Stimulated activated CD8-positive, alpha-beta memory T cell treated with anti-CD3 and anti-CD28 coated beads, Interleukin-12 subunit alpha, Interleukin-12 subunit beta, amount 100 ng/mL, for 24 hours (primary cell): ENCODE data around the gene PTBP1.

Source experiments
- DNase-seq: peaks from one replicate; pipeline ENCODE4 v3.0.0-alpha.2; 2020; ENCODE audit errors: extremely low read depth

The PTBP1 gene

DNA sequence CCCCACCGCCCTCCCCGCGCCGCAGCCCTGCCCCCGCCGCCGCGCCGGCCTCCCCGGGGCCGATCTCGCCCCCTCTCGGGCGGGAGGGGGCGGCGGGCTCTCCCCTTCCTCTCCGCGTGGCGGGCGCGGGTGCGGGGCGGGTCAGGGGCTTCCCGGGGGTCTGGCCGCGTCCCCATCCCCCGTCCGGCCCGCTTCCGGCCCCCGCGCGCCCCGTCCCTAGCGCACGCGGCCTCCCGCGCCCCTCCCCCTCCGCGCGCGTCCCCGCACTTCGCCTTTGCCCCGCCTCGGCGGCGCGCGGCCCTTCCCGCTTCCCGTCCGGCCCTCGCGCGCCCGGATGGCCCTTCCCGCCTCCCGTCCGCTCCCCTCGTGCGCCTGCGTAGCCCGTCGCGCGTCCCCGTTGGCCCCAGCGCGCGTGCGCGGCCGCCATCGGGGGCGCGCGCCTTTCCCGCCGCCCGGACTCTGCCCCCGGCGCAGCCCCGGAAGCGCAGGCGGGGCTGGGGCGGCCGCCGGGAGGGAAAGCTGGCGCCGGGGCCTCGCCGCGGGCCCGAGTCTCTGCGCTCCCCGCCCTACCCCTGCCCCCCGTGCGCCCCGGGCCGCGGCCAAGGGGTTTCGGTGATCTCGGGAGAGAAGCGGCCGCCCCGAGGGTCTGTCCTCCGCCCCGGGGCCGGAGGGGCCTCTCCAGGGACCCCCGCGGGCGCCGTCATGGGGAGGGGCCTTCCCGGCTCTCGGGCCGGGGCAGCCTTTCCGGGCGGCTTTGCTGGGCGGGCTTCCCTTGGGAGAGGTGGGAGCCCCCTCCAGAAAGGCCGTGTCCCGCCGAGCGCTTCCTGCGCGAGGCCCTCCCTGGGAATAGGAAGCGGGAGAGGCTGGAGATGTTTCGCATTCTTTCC, 519 bp downstream of the PTBP1 start:
- peak; percentile 76 for DNase-seq

DNA sequence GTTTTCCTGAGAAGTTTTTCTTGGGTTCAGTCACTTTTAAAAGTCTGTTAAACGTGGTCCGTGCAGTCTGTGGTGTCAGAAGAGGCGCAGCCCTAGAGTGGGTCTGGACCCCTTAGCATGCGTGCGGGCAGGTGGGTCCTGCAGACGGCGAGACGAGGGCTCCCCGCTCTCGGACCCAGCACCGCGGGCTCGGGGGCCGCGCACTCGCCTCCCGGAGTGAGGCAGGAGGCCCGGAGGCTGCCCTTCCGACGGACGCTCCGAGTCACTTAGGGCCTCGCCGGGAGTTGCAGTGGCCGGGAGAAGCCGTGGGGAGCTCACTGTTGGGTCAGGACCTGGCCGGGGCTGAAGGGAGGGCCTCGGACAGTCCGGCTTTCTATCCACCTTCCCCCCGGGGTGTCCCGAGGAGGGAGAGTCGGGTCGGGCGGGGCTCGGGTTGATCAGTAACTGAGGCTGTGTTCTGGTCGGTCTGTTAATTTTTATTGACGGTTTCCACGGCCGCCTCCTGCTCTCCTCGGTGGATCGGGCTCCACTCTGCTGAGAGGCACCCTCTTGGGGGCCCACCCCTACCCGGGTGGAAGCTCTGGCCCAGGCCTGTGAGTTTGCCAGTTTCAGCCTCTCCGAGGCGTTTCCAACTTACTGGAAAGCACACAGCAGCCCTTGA, 1.3 kb downstream of the PTBP1 start:
- no peak for DNase-seq

DNA sequence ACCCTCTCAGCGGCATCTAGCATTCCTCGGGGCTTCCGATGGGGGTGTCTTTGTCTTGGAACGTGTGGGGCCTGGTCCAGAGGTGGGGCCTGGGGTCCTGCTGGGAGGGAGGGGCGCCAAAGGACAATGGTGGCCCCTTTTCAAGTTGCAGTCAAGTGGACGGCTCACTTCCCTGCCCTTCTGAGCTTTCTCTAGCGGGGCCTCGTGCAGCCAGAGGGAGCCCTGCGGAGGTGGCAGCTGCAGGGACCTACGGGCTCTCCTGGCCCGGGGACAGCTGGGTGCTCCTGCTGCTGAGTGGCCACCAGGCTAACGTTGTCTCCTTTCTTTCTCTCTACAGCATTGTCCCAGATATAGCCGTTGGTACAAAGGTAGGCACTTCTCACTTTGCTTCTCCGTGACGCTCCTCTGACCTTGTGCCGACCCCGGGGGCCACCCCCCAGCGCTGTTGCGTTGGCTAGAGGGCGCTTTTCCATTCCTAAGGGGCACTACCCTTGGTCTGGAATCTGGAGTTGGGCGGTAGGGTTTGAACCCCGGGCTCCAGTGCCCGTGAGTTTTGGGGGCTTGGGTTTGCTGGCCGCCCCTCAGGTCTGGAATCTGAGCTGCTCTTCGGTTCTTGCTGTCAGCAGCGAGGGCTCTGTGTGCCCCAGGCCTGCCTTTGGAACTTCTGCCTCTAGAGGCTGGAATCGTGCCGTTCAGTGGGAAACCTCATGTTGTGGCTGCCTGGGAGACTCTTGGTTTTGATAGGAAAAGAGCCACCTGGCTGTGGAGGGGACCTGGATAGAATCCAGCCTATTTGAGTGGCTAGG, 2.0 kb downstream of the PTBP1 start:
- DNase-seq: no peak

DNA sequence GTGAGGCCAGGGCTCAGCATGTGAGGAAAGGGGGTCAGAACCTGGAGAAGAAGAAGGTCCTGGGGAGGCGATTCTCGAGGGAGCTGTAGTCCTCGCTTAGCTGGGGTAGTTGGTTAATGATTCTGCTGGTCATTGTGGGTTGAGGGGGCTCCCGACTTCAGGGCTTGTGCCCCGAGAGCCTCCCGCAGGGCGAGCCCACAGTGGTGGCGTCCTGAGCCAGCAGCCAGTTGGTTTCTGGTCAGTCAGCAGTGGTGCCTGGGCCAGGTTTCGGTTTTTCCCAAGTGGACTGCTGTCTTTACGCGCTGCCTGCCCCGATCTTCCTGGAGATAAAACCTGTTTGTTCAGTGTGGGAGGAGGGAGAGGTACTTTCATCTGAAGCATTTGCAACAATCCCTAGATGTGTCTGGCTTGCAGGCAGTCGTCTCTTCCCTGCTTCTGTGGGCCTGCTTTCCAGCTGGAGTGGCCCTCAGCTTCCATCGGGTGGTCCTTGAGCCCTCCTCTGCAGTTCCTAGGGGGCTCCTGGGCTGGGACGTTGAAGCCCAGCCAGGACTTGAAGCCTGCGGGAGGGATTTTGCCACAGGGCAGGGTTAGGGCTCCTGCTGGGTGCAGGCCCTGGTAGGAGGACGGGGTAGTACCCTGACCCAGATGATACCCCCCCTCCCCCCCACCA, 3.2 kb downstream of the PTBP1 start:
- no peak for DNase-seq

DNA sequence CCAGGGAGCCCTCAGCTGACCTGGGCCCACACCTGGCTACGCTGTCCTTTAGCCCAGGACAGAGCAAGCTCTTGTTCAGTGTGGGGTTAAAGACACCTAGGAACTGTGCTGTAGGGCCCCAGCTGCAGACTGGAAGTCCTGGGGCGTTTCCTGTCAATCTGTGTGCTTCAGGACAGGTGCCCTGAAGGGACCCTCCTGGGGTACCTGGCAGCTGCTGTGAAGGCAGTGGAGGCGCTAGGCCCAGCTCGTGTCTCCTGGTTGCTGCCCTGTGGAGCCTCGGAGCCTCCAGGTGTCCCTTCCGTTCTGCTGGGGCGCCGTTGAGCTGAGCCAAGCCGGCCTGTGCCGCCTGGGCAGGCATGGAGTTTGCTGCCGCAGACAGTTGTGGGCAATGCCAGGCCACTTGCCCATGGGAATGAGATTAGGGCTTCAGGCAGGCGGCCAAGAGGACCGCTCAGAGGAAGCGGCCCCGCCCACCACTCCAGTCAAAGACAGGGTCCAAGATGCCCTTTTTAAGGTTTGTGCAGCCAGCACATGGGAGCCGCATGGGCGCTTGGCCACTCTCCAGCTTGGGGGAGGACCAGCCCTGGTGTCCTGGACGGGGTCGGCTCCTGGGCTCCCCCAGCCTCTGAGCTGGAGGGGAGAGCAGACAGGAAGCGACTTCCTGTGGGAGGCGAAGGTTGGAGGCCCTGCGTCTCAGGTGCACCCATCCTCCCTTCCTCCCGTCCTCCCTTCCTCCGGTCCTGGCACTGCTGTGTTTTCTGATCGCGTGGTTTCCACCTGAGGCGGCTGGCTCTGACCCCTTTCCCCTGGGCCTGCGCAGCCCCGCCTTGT, 4.0 kb downstream of the PTBP1 start:
- DNase-seq: no peak

DNA sequence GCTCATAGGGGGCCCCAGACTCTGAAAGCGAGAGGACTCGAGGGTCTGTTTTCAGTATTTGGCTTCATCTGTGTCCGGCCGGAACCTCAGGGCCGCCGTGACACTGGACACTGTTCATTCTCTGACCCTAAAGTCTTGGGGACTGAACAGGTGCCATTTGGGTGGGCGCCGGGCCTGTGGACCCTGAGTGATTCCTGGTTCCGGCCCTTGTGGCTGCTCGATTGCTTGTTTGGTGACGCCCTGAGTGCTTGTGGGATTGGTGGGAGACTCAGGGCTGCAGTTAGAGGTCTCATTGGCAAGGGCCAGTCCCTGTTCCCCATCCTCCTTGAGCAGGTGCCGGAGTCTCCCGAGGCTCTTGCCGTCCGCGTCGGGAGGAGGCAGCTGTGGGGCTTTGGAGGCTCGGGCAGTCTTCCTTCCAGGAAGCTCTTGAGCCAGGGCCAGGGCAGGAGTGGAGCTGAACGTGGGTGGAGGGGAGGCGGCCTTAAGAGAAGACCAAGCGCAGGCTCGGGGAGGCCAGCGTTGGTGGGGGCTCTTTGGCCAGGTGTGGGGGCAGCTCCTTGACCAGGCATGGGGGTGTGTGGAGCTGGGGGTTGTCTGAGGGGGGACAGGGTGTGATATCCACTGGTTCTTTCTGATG, 4.7 kb downstream of the PTBP1 start:
- DNase-seq: no peak

DNA sequence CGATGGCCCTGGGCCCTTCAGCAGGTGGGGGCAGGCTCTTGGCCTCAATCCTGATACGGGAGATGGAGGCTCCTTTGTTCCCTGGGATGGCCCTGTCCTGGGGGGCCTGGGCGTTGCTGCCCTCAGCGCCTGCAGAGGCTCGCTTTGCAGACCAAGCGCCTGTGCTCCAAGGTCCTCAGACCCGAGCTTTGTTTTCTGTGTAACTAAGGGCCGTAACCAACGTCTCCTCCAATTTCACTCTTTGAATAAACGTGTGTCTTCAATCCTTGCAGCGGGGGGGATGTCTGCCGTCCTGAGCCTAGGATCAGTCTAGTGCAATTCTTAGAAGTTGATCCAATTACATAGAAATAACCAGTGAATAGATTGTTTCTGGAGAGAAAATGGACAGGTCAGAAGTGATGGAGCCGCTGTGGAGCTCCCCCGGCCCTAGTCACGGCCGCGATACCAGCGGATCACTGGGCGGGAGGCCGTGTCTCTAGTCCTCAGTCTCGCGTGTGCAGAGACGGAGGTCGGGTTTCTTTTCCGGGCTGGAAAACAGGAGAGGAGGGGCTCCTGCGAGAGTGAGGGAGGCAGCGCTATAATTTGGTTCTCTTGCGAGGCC, 5.3 kb downstream of the PTBP1 start:
- no peak for DNase-seq

DNA sequence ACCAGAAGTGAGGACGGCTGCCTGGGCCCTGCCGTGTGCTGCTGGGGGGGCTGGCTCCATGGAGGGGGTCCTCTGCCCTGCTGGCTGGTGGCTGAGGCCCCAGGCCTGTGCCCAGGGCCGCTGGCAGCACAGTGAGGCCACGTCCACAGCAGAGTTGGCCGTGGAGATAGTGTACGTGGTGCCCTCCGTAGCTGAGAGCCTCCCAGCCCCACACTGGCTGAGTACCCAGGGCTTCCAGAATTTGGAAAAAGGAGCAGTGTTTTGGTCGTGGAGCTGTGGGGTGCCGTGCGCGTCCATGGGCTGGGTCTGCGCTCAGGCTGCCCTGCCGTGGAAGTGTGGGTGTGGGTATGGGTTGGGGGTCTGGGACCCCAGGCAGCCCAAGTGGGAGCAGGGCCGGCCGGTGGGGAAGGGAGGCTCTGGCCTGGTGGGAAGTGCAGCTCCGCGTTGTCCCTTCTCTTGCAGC, 5.9 kb downstream of the PTBP1 start:
- DNase-seq: no peak

DNA sequence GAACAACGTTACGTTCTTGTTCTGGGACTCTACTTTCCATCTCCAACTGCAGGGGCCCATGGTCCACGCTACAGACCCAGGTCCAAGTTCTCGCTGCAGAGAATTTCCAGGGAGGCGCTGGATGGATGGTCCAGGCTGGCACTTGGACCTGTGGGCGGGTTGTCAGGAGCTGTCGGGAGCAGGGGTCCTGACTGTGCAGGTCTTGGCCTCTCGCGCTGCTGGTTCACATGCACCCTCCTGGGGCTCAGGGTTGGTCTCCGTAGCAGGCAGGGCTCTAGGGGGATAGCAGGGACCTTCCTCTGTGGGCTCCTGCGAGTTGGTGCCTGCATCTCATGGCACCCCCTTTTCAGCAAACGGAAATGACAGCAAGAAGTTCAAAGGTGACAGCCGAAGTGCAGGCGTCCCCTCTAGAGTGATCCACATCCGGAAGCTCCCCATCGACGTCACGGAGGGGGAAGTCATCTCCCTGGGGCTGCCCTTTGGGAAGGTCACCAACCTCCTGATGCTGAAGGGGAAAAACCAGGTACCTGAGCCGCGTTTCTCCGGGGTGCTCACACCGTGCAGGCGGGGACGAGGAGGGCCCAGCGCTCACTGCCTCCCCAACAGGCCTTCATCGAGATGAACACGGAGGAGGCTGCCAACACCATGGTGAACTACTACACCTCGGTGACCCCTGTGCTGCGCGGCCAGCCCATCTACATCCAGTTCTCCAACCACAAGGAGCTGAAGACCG, 6.6 kb downstream of the PTBP1 start:
- DNase-seq: no peak

DNA sequence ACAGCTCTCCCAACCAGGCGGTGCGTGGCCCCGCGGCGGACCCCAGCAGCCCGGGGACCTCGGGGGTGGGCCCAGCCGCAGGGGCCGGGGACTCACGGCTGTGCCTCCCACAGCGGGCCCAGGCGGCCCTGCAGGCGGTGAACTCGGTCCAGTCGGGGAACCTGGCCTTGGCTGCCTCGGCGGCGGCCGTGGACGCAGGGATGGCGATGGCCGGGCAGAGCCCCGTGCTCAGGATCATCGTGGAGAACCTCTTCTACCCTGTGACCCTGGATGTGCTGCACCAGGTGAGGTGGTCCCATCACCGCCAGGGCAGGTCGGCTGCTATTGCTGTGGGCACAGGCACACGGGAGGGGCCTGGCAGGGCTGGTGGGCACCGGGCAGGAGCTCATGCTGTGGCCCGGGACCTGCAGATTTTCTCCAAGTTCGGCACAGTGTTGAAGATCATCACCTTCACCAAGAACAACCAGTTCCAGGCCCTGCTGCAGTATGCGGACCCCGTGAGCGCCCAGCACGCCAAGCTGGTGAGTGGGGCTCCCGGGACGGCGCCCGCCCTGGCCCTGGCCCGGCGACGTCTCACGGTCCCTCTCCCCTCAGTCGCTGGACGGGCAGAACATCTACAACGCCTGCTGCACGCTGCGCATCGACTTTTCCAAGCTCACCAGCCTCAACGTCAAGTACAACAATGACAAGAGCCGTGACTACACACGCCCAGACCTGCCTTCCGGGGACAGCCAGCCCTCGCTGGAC, 7.3 kb downstream of the PTBP1 start:
- DNase-seq: no peak

DNA sequence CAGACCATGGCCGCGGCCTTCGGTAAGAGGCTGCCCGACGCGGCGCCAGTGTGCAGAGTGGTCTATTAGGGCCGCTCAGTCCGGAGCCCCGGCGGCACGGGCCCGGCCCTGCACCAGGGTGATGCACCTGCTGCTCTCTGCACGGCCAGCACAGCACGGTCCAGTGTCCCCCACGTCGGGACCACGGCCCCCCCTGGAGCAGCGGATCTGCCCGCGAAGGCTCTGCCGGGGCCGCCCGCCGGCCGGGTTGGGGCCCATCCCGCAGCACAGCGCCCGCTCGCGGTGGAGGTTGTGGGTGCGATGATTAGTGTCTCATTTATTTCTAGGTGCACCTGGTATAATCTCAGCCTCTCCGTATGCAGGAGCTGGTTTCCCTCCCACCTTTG, 7.9 kb downstream of the PTBP1 start:
- DNase-seq: no peak

DNA sequence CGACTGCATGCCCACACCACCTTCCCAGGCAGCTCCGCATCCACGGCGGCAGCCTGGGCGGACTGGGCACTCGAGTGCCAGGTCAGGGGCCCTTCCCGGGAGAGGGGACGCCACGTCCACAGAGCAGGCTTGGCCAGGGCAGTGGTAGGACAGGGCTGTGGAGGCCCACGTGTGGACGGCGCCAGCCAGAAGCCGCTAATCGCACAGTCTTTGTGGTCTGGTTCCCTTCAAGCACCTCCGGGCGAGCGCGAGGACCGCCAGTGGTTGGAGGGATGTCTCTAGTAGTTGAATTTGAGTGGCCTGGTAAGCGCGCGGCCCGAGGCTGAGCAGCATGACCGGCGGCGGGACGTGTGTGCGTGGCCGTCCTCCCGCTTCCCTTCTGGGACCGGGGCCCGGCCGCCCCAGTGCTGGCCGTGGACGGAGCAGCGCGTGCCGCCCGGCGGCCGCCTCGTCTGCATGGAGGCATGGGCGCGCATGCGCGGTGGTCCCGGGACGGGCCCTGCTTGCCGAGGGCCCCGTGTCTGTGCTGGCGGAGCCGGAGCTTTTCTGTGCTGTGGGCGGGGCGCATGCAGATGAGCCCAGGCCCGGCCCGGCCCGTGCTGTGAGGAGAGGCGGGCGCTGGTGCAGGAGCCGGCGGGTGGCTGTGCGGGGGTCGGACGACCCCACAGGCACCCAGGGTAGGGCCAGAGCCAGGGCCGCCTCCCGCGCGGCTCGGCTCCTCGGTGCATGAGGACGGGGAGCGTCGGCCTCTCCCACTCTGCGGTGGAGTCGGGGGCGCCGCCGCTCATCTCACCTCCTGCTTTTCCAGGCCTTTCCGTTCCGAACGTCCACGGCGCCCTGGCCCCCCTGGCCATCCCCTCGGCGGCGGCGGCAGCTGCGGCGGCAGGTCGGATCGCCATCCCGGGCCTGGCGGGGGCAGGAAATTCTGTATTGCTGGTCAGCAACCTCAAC, 8.6 kb downstream of the PTBP1 start:
- DNase-seq: no peak

DNA sequence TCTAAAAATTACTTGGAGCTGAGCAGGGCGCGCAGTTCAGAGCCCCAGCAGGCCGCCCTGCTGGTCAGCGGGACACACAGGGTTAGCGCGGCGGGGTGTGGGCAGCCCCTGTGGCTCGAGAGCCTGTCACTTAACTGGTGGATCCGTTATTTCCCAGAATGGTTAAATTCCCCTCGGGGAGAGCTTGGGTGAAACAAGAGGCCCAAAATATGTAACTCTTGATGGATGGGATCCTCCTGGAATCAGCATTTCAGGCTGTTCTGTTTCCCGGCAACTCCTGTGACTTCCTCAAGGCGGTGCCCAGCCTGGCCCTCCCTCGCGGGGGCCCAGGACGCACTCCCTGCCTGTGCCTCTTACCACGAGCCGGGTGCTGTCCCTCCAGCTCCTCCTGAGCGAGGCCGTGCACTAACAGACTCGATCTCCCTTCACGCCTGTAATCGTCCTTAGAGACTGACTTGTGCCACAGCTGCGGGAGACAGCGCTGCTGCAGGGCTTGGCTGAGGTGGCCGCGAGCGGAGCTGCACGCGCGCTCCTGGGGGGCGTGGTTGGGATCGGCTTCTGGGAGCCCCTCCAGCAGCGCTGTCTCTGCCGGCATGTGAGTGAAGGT, 9.7 kb downstream of the PTBP1 start:
- no peak for DNase-seq

DNA sequence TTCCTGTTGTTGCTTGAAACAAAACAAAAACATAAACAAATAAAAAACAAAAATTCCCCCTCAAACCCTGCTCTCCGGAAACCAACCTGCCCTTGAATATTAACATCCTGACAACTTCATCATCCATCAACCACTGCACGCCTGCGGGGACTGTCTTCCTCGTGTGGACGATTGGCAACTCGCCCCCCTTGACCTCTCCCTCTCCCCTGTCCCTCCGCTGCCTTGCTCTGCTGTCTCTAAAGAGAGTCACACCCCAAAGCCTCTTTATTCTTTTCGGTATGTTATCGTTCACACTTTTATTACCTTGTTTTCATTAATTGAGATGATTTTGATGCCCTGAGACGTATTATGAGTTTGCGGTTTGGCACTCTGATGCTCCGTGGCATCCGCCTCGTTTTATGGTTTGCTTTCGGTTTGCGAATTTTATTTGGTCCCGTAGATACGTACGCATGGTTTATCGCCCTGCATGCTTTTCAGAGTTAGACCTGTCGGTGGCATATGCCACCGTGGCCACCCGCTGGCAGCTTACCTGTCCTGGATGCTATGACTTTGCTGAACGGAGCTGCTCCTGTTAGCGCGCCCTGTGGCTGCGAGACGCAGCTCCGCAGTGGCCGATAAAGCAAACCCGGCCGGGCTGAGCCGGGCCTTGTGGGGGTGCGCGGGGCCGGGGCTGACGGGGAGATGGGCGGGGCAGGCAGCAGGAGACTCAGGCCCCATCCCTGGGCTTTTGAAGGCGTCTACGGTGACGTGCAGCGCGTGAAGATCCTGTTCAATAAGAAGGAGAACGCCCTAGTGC, 10.6 kb downstream of the PTBP1 start:
- no peak for DNase-seq

DNA sequence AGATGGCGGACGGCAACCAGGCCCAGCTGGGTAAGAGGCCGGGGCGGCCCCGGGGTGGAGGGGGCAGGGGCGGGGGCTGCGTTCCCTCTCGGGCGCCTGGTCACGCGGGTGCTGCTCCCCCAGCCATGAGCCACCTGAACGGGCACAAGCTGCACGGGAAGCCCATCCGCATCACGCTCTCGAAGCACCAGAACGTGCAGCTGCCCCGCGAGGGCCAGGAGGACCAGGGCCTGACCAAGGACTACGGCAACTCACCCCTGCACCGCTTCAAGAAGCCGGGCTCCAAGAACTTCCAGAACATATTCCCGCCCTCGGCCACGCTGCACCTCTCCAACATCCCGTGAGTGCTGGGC, 11.1 kb downstream of the PTBP1 start:
- DNase-seq: no peak
